Endometrial microvascular endothelial cells (primary cell): ENCODE results near the gene SNHG17. TPM values are rescaled to one million over a fixed set of nuclear protein-coding genes. Genes with fewer than 3 reads are reported as not detected.
"Not testable (repeated sequence)": the region's sequence is repeated elsewhere in the genome, so short reads cannot be mapped to it uniquely, and the experiment has no call there.

Experiments used
- in situ Hi-C: cut with HindIII; loops from 2 replicates; pipeline ENCODE4 v1.10.0; 2017; ENCODE audit warnings: low sequenced_read_pairs, low pct_unique_long_range_greater_than_20kb; ENCODE audit errors: inconsistent ontology term
- total RNA-seq: library from RNA; depleted of rRNA; stranded (reverse); fragments of >200 nt; gene quantifications from one replicate; pipeline ENCODE4 v1.2.3, GENCODE V29; 2015; ENCODE audit errors: inconsistent ontology term

SNHG17 gene
- total RNA-seq, 1 donor from 2014 or later: 14.3 TPM

DNA sequence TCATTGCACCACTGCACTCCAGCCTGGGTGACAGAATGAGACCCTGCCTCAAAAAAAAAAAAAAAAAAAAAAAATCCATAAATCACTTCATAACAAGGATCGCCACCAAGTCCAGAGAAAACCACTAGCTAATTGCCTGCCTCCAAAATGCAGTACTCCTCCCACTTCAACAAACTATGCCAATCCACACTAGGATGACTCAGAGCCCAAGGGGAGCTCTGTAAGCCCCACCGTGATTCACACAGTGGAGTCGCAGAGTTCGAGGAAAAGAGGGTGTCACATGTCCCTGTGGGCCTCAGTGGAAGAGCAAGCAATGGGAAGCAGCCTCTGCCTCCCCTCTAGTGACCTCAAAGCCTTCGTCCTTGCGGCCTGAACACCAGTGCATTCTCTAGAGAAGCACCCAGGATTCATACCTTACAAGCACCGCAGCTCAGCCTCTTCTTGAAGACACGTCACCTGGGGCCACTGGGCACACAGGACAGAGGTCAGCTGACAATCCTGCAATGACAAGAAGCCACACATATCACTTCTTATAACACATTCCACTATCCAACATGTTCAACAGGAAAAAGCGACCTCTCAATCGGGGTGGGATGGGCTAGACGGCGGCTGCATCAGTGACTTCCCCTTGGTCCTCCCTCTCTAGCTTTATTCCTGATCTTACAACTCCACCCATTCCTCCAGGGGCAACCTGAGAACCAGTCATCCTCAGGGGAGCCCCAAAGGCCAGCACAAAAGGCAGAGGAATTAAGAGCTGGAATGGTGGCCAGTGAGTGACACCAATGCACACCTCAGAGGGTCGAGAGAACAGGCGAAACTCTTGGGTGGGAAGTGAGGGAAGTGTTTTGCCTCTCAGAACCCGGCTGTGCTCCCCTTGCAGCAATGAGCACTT, 8.9 kb downstream of the SNHG17 start:
- in situ Hi-C loops: no loop called here

- in situ Hi-C loops: no loop called here
These were observed 10.7 kb downstream of the SNHG17 start for GRCh38 chr20:38424401-38424800.

- in situ Hi-C loops: no loop called here
These were observed 11.6 kb downstream of the SNHG17 start for GRCh38 chr20:38423541-38423940.

DNA sequence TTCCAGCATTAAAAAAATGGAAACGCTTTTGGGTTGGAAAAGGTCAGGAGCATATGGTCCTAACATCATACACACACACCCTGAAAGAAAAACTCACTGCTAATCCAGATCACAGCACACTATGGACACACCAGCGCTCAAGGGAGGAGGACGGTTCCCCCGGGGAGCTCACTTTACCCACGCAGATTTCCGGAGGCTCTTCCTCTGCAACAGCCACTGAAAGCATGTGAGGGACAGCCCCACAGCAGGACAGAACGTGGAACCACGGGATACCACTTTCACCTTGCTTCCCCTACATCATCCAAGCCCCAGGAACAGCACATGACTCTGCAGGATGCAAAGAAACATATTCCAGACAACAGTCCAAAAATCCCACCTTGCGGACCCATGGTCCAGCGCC, 13.2 kb downstream of the SNHG17 start:
- in situ Hi-C loops: no loop called here

GRCh38 chr20:38420388-38421085, 14.6 kb downstream of the SNHG17 start:
- in situ Hi-C loops: no loop called here

GRCh38 chr20:38418509-38419204, 16.5 kb downstream of the SNHG17 start:
- in situ Hi-C loops: no loop called here

DNA sequence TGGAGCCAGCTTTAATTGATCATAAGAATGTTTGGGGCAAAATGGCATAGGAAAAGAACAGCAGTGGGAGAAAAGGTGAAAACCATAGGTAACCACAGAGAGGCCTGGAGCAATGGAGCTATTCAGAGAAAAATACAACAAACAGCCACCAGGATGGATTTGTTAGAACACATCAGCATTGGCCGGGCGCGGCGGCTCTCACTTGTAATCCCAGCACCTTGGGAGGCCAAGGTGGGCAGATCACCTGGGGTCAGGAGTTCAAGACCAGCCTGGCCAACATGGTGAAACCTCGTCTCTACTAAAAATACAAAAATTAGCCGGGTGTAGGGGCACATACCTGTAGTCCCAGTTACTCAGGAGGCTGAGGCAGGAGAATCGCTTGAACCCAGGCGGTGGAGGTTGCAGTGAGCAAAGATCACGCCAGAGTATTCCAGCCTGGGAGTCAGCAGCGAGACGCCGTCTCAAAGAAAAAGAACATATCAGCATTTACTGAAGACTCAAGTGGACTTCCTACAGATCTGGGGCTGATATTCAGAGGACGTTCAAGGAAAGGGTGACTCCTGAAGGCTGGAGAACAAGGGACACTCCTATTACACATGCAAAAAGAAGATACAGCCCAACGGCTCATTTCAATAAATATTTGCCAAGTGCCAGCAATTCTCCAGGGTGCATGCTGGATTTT, 20.2 kb downstream of the SNHG17 start:
- in situ Hi-C loops: no loop called here

GRCh38 chr20:38412877-38413577, 22.1 kb downstream of the SNHG17 start:
- in situ Hi-C loops: no loop called here

GRCh38 chr20:38407822-38408221, 27.3 kb downstream of the SNHG17 start:
- in situ Hi-C loops: not testable (repeated sequence)

GRCh38 chr20:38407321-38407720, 27.8 kb downstream of the SNHG17 start:
- in situ Hi-C loops: no loop called here

- in situ Hi-C loops: no loop called here
These were observed 28.7 kb downstream of the SNHG17 start for GRCh38 chr20:38406476-38406875.

GRCh38 chr20:38405132-38405531, 30.0 kb downstream of the SNHG17 start:
- in situ Hi-C loops: no loop called here

DNA sequence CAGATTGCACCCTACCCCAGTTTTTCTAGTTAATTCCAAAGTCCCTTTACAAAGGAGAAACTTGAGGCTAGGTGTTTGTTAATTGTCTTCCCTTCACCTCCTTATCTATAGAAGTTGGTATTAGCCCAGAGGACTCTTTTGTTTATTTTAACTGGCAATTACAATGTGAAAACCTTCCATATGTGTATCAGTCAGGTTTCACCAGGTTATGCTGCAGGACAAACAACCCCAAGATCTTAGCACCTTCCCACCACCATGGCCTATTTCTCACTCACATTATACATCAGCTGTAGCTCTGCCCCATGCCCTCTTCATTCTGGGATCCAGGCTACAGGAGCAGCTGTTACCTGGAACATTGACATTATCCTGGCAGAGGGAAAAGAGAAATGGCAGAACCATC, 31.1 kb downstream of the SNHG17 start:
- in situ Hi-C loops: no loop called here

DNA sequence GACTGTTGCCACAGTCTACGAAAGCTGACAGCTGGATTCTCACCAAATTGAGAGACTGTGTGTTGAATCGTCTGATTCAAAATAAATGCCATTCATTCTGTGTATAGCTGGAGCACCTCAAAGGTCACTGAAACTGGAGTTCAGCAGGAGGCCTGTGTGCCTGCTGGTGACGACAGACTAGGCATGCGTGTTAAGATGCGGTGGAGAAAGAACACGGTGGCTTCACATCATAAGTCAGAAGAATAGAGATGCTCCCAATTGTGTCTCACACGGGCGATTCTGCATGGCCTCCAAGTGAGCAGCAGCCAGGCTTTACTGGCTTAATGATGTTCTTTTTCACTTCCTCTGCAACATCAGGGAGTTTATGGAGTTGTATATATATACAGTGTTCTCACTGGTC, 32.3 kb downstream of the SNHG17 start:
- in situ Hi-C loops: no loop called here

DNA sequence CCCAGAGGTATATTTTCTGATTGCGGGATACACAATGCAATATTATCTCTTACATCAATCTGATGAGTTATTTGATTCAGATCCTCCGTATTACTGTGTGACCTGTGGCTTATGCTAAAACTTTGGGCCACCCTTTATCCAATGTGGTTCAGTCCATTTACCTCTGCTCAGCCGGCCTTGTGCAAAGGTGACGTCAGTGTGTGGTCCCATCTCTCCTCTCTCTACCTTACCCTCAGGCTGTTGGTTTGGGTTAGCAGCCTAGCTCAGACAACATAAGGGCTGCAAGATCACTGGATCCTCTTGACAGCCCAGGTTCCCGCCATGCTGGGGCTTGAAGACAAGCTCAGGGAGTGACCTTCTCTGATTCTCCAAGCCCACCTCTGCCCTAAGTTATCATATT, 33.0 kb downstream of the SNHG17 start:
- in situ Hi-C loops: no loop called here

- in situ Hi-C loops: not testable (repeated sequence)
These were observed 39.3 kb downstream of the SNHG17 start for GRCh38 chr20:38395751-38396395.

GRCh38 chr20:38395165-38395564, 40.0 kb downstream of the SNHG17 start:
- in situ Hi-C loops: no loop called here

DNA sequence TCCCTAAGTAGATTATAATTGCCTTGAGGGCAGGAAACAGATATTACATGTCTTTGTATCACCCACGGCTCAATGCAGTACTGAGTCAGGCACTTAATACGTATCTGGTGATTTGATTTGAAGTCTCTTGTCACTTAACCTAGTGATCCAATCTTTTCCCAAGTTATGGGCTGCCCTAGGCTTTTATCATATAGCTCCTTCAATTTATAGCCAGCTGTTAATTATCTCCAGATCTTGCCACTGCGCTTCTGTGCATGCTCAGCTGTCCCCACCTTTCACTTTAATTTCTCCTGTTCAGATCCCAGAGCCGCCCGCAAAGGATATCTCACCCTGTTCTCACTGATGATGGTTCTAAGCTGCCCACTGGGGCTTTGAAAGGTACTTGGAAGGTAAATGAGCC, 41.9 kb downstream of the SNHG17 start:
- in situ Hi-C loops: no loop called here
